Neural crest cell (in vitro differentiated cells): ENCODE data around the gene LIME1. TPM values are rescaled to one million over a fixed set of nuclear protein-coding genes. Genes with fewer than 3 reads are reported as not detected.

Experiments
- DNase-seq: peaks from one replicate; pipeline ENCODE4 v3.0.0; 2021; ENCODE audit warnings: low read depth, mixed read lengths, low spot score
- H3K27ac Mint-ChIP-seq: one replicate; pipeline ENCODE4 v1.8.0; 2021; ENCODE audit warnings: mild to moderate bottlenecking, mixed read lengths; ENCODE audit not compliant: unreplicated experiment
- H3K27me3 Mint-ChIP-seq: 2 replicates; pipeline ENCODE4 v1.8.0; 2021; ENCODE audit warnings: low read depth, mild to moderate bottlenecking, mixed read lengths
- H3K36me3 Mint-ChIP-seq: 2 replicates; pipeline ENCODE4 v1.8.0; 2021; ENCODE audit warnings: low read depth, mild to moderate bottlenecking, mixed read lengths
- H3K4me1 Mint-ChIP-seq: 2 replicates; pipeline ENCODE4 v1.8.0; 2021; ENCODE audit warnings: mixed read lengths
- H3K4me3 Mint-ChIP-seq: one replicate; pipeline ENCODE4 v1.8.0; 2021; ENCODE audit warnings: mild to moderate bottlenecking, mixed read lengths
- H3K9me3 Mint-ChIP-seq: 2 replicates; pipeline ENCODE4 v1.8.0; 2021; ENCODE audit warnings: mixed read lengths
- total RNA-seq: library from RNA; stranded (reverse); gene quantifications from 2 replicates; pipeline ENCODE4 v1.2.1, GENCODE V29; 2021
- TF ChIP-seq, protein P1 (sequence below): fragments of 200-600 bp; sonication (generic); conservative IDR thresholded peaks from 2 replicates; pipeline ENCODE4 v1.5.0; 2021; ENCODE audit warnings: antibody characterized with exemption, mild to moderate bottlenecking

The LIME1 gene
- total RNA-seq, 1 donor from 2014 or later = 17.6 TPM

DNA sequence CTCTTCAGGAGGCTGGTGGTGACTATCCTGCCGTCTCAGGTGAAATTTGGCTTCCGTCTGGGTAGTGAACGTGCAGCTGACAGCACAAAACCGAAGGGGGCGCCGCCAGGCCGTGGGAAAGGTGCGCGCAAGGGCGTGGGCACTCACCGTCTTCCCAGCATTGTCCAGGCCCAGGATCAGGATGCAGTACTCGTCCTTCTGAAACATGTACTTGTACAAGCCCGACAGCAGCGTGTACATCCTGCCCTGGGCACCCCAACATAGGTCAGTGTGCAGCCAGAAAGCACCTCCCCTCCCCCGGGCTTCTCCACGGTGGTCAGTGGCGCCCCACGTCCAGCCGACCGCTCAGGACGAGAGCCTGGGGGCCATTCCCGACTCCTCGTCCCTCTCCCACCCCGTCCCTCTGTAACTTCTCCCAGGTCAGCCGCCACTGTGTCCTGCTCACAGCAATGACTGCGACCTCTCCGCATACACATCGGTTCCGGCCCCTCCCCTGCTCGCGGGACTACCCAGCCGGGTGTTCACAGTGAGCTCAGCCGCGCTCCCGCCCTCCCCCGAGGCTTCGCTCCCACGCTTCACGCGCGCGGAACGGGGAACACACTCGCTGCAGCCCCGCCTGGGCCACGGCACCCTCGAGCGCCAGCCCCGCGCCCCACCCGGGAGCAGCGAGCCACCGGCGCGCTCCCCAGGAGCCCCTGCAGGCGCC lies 29.5 kb upstream of the LIME1 start:
- Mint-ChIP-seq H3K36me3 (peaks cover 13% of the 10 kb centered on the region), H3K9me3 (no peaks in the 10 kb centered on the region)

DNA sequence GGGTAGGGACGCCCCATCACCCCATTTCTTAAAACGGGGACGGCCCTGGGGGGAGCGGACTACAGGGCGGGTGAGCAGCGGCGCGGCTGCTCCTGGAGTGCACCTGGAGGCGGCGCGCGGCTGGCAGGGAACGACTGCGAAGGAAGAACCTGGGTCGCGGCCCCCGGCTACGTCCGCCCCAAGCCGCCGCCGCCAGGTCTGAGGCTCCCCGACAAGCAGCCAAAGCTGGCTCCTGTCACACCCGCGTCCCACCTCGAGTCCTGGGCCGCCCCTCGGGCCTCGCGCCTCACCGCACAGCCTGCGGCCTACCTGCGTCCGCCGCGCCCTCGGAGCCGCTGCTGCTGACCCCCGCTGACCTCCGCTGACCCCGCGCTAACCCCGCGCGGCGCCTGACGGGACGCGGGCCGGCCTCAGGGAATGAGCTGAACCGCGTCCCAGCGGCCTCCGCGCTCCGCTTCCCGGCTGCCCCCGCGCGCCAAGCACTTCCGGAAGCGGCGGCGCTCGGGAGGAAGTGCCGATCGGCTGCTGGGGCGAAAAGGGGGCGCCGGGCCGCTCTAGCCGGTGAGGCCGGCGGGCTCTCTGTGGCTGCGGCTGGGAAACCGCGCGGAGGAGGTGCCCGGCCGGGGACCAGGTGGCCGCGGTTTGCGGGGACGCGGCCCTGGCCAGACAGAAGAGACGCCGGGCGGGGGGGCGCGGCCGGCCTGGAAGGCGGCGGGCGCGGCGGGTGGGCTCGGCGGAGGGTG lies 28.7 kb upstream of the LIME1 start, which contains the start of the genes ARFRP1 and ZGPAT:
Gene ARFRP1 (minus strand): TSS at position 419 of the 743 bp plus-strand sequence. CDS start 885 bp downstream, outside the sequence.
Gene ZGPAT (plus strand): TSS at position 482 of the 743 bp plus-strand sequence. CDS start 542 bp downstream, outside the sequence.
- peak within 1 kb of the TSS; percentile 90 for H3K4me3 Mint-ChIP-seq
- H3K27ac Mint-ChIP-seq = peak within 1 kb of the TSS; percentile 65
- H3K27me3 Mint-ChIP-seq = no peaks in the 10 kb centered on the region
- peaks cover 4% of the 10 kb centered on the region for H3K9me3 Mint-ChIP-seq
- peaks cover 19% of the 10 kb centered on the region for H3K36me3 Mint-ChIP-seq
- TF ChIP-seq, protein P1, sequence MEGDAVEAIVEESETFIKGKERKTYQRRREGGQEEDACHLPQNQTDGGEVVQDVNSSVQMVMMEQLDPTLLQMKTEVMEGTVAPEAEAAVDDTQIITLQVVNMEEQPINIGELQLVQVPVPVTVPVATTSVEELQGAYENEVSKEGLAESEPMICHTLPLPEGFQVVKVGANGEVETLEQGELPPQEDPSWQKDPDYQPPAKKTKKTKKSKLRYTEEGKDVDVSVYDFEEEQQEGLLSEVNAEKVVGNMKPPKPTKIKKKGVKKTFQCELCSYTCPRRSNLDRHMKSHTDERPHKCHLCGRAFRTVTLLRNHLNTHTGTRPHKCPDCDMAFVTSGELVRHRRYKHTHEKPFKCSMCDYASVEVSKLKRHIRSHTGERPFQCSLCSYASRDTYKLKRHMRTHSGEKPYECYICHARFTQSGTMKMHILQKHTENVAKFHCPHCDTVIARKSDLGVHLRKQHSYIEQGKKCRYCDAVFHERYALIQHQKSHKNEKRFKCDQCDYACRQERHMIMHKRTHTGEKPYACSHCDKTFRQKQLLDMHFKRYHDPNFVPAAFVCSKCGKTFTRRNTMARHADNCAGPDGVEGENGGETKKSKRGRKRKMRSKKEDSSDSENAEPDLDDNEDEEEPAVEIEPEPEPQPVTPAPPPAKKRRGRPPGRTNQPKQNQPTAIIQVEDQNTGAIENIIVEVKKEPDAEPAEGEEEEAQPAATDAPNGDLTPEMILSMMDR = no peak
- H3K4me1 Mint-ChIP-seq = peaks cover 24% of the 10 kb centered on the region
- DNase-seq = peak; percentile 83

More for the DNA sequence above, 29.5 kb upstream of the LIME1 start:
- Mint-ChIP-seq H3K4me1 (peaks cover 21% of the 10 kb centered on the region), H3K4me3 (peak overlapping the region; percentile 90), H3K27me3 (no peaks in the 10 kb centered on the region), H3K27ac (peak overlapping the region; percentile 65)
- TF ChIP-seq, protein P1 = peak; percentile 51
- no peak for DNase-seq

DNA sequence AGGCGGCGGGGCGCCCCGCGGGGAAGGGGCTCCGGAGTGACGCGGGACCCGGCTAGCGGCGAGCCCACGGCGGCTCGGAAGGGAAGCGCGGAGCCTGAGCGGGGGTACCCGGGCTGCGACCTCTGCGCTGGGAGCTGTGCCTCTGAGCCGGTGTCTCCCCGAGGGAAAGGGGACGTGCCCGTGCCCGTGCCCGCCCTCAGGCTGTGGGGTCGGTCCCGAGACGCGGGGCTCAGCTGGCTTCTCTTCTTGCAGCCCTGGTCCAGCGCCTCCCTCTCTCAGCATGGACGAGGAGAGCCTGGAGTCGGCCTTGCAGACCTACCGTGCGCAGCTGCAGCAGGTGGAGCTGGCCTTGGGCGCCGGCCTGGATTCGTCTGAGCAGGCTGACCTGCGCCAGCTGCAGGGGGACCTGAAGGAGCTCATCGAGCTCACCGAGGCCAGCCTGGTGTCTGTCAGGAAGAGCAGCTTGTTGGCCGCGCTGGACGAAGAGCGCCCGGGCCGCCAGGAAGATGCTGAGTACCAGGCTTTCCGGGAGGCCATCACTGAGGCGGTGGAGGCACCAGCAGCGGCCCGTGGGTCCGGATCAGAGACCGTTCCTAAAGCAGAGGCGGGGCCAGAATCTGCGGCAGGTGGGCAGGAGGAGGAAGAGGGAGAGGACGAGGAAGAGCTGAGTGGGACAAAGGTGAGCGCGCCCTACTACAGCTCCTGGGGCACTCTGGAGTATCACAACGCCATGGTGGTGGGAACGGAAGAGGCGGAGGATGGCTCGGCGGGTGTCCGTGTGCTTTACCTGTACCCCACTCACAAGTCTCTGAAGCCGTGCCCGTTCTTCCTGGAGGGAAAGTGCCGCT lies 27.9 kb upstream of the LIME1 start:
- Mint-ChIP-seq H3K27me3 (no peaks in the 10 kb centered on the region), H3K4me1 (peaks cover 24% of the 10 kb centered on the region), H3K9me3 (peaks cover 4% of the 10 kb centered on the region), H3K36me3 (peaks cover 19% of the 10 kb centered on the region), H3K27ac (no peak overlapping the region), H3K4me3 (peak overlapping the region; percentile 72)
- TF ChIP-seq, protein P1 = no peak
- DNase-seq = no peak

DNA sequence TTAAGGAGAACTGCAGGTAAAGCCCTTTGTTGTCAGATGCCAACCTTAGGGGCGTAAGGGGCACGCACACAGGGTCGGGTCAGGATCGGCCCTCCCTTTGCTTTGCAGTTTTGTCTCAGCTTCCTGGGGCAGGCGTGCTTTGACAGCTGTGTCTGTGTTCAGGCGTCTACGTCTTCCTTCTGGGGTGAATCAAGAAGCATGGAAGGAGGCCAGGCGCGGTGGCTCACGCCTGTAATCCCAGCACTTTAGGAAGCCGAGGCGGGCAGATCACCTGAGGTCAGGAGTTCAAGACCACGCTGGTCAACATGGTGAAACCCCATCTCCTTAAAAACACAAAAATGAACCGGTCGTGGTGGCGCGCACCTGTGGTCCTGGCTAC lies 27.3 kb upstream of the LIME1 start:
- Mint-ChIP-seq H3K4me1 (peaks cover 24% of the 10 kb centered on the region), H3K27me3 (no peaks in the 10 kb centered on the region), H3K4me3 (peak overlapping the region; percentile 72), H3K9me3 (peaks cover 4% of the 10 kb centered on the region), H3K36me3 (peaks cover 22% of the 10 kb centered on the region), H3K27ac (no peak overlapping the region)
- TF ChIP-seq, protein P1 = no peak
- DNase-seq = no peak

DNA sequence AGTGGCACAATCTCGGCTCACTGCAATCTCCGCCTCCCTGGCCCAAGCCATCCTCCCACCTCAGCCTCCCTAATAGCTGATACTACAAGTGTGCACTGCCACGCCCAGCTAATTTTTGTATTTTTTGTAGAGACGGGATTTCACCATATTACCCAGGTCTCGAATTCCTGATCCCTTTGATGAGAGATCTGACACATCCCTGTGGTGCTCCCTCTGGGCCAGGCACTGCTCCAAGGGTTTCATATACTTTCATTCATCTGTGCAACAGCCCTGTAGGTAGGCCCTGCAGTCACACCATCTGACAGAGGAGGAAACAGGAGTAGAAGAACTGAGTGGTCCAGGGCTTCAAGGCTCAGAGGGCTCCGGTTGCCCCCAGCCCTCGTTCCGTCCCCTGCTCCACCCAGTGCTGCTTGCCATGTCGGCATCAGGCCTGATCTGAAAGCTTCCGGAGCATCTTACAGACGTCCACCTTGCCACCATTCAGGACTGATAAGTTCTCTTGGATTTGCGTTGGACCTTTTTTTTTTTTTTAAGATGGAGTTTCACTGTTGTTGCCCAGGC lies 25.3 kb upstream of the LIME1 start:
- DNase-seq = no peak
- Mint-ChIP-seq H3K36me3 (peaks cover 35% of the 10 kb centered on the region), H3K27ac (no peak overlapping the region), H3K4me1 (peaks cover 24% of the 10 kb centered on the region), H3K9me3 (peaks cover 8% of the 10 kb centered on the region), H3K4me3 (peak overlapping the region; percentile 88), H3K27me3 (no peaks in the 10 kb centered on the region)
- TF ChIP-seq, protein P1 = no peak
